Ascending aorta (tissue), 2 donors: Measurements from ENCODE around the gene TEX9. TPM values are rescaled to one million over a fixed set of nuclear protein-coding genes. Genes with fewer than 3 reads are reported as not detected.
A peak's percentile ranks its signal among the peaks of the same experiment; 100 is the strongest.

Experiments used
- DNase-seq, 2 donors: peaks; one replicate each; pipeline ENCODE4 v3.0.0-alpha.2; 2019; ENCODE audit warnings: low spot score in 2 of 2
- H3K27ac ChIP-seq, 2 donors: fragments of 200-600 bp; sonication (generic); one replicate each; pipeline ENCODE4 v1.5.1; 2016 to 2017; ENCODE audit warnings: mild to moderate bottlenecking in 1 of 2
- H3K27me3 ChIP-seq: fragments of 200-600 bp; sonication (generic); one replicate; pipeline ENCODE4 v1.5.1; 2017
- H3K36me3 ChIP-seq, 2 donors: fragments of 200-600 bp; sonication (generic); one replicate each; pipeline ENCODE4 v1.5.1; 2016
- H3K4me1 ChIP-seq, 2 donors: fragments of 200-600 bp; sonication (generic); one replicate each; pipeline ENCODE4 v1.5.1; 2016 to 2017; ENCODE audit warnings: mild to moderate bottlenecking in 1 of 2
- H3K4me3 ChIP-seq, 2 donors: fragments of 200-600 bp; sonication (generic); one replicate each; pipeline ENCODE4 v1.5.1; 2016 to 2017; ENCODE audit warnings: mild to moderate bottlenecking in 1 of 2
- H3K9me3 ChIP-seq, 2 donors: fragments of 200-600 bp; sonication (generic); one replicate each; pipeline ENCODE4 v1.5.1; 2016
- CTCF ChIP-seq, 3 experiments: fragments of 200-600 bp in 2 of 3; fragments of 450-650 bp in 1 of 3; sonication (generic) in 2 of 3; IDR thresholded peaks; one replicate each; pipeline ENCODE4 v1.5.1; 2016 to 2019; ENCODE audit warnings: antibody characterized with exemption in 3 of 3, mild to moderate bottlenecking in 1 of 3, moderate library complexity in 1 of 3
- intact Hi-C: fragments of 100-400 bp; cut with DNase I; formaldehyde crosslinking; loops from one replicate; pipeline ENCODE4 v1.15.1; 2023
- total RNA-seq: library from RNA; depleted of rRNA; stranded (reverse); fragments of >200 nt; gene quantifications from one replicate; pipeline ENCODE4 v1.1.0, GENCODE V29; 2016

Gene TEX9
- total RNA-seq, 1 donor from 2014 or later: 12.5 TPM

DNA sequence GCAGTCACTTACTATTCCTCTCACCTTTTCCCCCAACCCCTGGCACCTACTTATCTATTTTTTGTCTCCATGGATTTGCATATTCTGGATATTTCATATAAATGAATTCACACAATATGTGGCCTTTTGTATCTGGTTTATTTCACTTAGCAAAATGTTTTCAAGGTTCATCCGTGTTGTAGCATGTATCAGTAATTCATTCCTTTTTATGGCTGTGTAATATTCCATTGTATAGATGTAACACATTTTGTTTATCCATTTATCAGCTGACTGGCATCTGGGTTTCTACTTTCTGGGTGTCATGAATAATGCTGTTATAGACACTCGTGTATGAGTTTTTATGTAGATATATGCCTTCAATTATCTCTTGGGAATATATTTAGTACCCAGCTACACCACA is 93.9 kb downstream of the TEX9 start:
- Histone ChIP-seq H3K9me3 (no peaks in the 10 kb centered on the region), H3K4me1 (no peaks in the 10 kb centered on the region), H3K36me3 (no peaks in the 10 kb centered on the region), H3K27ac (no peak overlapping the region), H3K27me3 (no peaks in the 10 kb centered on the region), H3K4me3 (no peak overlapping the region)
- TF ChIP-seq CTCF (IDR thresholded peaks at IDR 0.05): no peak
- intact Hi-C loops: no loop called here
- no peak for DNase-seq

GRCh38 chr15:56460071-56460470 is 94.8 kb downstream of the TEX9 start:
- no peaks in the 10 kb centered on the region for H3K36me3 ChIP-seq
- H3K4me1 ChIP-seq: no peaks in the 10 kb centered on the region
- no peak overlapping the region for H3K27ac ChIP-seq
- DNase-seq: no peak
- H3K4me3 ChIP-seq: no peak overlapping the region
- no peak for TF ChIP-seq CTCF (IDR thresholded peaks at IDR 0.05)
- H3K27me3 ChIP-seq: no peaks in the 10 kb centered on the region
- intact Hi-C loops: no loop called here
- H3K9me3 ChIP-seq: no peaks in the 10 kb centered on the region

- Histone ChIP-seq H3K36me3 (no peaks in the 10 kb centered on the region), H3K4me1 (peaks cover 0 to 4% of the 10 kb centered on the region in 2 donors), H3K4me3 (no peak overlapping the region), H3K9me3 (no peaks in the 10 kb centered on the region), H3K27ac (no peak overlapping the region), H3K27me3 (no peaks in the 10 kb centered on the region)
- intact Hi-C loops: no loop called here
- no peak for TF ChIP-seq CTCF (IDR thresholded peaks at IDR 0.05)
- DNase-seq: no peak
Measured at GRCh38 chr15:56460947-56461346, 95.7 kb downstream of the TEX9 start.

GRCh38 chr15:56464893-56465520 is 99.8 kb downstream of the TEX9 start, which contains the start of gene MNS1:
TSS of gene MNS1 (minus strand) at chr15:56465137. CDS start at chr15:56464972, 165 bp downstream.
- Histone ChIP-seq H3K27ac (no peak within 1 kb of the TSS), H3K36me3 (no peaks in the 10 kb centered on the region), H3K4me3 (peak within 1 kb of the TSS; percentile 59 to 62), H3K9me3 (no peaks in the 10 kb centered on the region), H3K4me1 (peaks cover 0 to 4% of the 10 kb centered on the region in 2 donors), H3K27me3 (no peaks in the 10 kb centered on the region)
- intact Hi-C loops: no loop called here
- peak; percentile 72 to 93 for DNase-seq
- no peak for TF ChIP-seq CTCF (IDR thresholded peaks at IDR 0.05)

GRCh38 chr15:56467616-56468015 is 102.4 kb downstream of the TEX9 start:
- Histone ChIP-seq H3K4me1 (peaks cover 0 to 4% of the 10 kb centered on the region in 2 donors), H3K9me3 (no peaks in the 10 kb centered on the region), H3K27me3 (no peaks in the 10 kb centered on the region), H3K4me3 (no peak overlapping the region), H3K36me3 (no peaks in the 10 kb centered on the region), H3K27ac (no peak overlapping the region)
- no peak for TF ChIP-seq CTCF (IDR thresholded peaks at IDR 0.05)
- intact Hi-C loops: no loop called here
- no peak for DNase-seq

GRCh38 chr15:56468401-56468800 is 103.2 kb downstream of the TEX9 start:
- Histone ChIP-seq H3K36me3 (no peaks in the 10 kb centered on the region), H3K4me1 (peaks cover 0 to 4% of the 10 kb centered on the region in 2 donors), H3K9me3 (no peaks in the 10 kb centered on the region), H3K27me3 (no peaks in the 10 kb centered on the region), H3K27ac (no peak overlapping the region), H3K4me3 (no peak overlapping the region)
- no peak for TF ChIP-seq CTCF (IDR thresholded peaks at IDR 0.05)
- intact Hi-C loops: no loop called here
- no peak for DNase-seq
